CD8-positive, alpha-beta memory T cell (primary cell): ENCODE measurements around the gene AP4S1. TPM values are rescaled to one million over a fixed set of nuclear protein-coding genes. Genes with fewer than 3 reads are reported as not detected.

Experiments used
- CTCF ChIA-PET: fragments of 350-600 bp; sonication (Branson Sonifier 250); formaldehyde crosslinking; loops from one replicate; lab custom pipeline; 2021; ENCODE audit warnings: antibody characterized with exemption; lab: Charles Lee
- POLR2A ChIA-PET: fragments of 350-600 bp; sonication (Branson Sonifier 250); formaldehyde crosslinking; loops from one replicate; lab custom pipeline; 2021; ENCODE audit warnings: antibody characterized with exemption; lab: Charles Lee
- DNase-seq, 5 donors: peaks; one replicate each; pipeline versions ENCODE4 v3.0.0 to v3.0.0-alpha.2; 2020 to 2022; ENCODE audit warnings: mixed read lengths in 1 of 5
- H3K27ac ChIP-seq: one replicate; pipeline ENCODE4 v1.7.0; 2013; ENCODE audit warnings: low read depth, mild to moderate bottlenecking, low read length, moderate library complexity
- H3K27me3 ChIP-seq: 2 replicates; pipeline ENCODE4 v1.7.0; 2013; ENCODE audit warnings: low read length, mild to moderate bottlenecking; ENCODE audit not compliant: insufficient read depth, poor library complexity, severe bottlenecking
- H3K36me3 ChIP-seq: 2 replicates; pipeline ENCODE4 v1.7.0; 2013; ENCODE audit warnings: mild to moderate bottlenecking, low read length, moderate library complexity; ENCODE audit not compliant: insufficient read depth
- H3K4me1 ChIP-seq: 2 replicates; pipeline ENCODE4 v1.7.0; 2013; ENCODE audit warnings: mild to moderate bottlenecking, low read length, moderate library complexity; ENCODE audit not compliant: insufficient read depth
- H3K4me3 ChIP-seq: 2 replicates; pipeline ENCODE4 v1.7.0; 2013; ENCODE audit warnings: mild to moderate bottlenecking, low read length
- H3K9me3 ChIP-seq: 2 replicates; pipeline ENCODE4 v1.7.0; 2013; ENCODE audit warnings: mild to moderate bottlenecking, low read length
- H3K27ac Mint-ChIP-seq, 8 donors: one replicate each; pipeline ENCODE4 v1.8.0; 2020 to 2021; ENCODE audit warnings: mixed read lengths in 8 of 8, mild to moderate bottlenecking in 6 of 8, inconsistent platforms in 3 of 8, moderate library complexity in 3 of 8
- H3K27me3 Mint-ChIP-seq, 2 donors: one replicate each; pipeline ENCODE4 v1.8.0; 2020 to 2021; ENCODE audit warnings: mixed read lengths in 2 of 2, mild to moderate bottlenecking in 1 of 2, moderate library complexity in 1 of 2
- H3K36me3 Mint-ChIP-seq, 3 donors: one replicate each; pipeline ENCODE4 v1.8.0; 2020 to 2021; ENCODE audit warnings: mixed read lengths in 3 of 3, inconsistent platforms in 1 of 3, mild to moderate bottlenecking in 1 of 3
- H3K4me1 Mint-ChIP-seq, 3 donors: one replicate each; pipeline ENCODE4 v1.8.0; 2020 to 2021; ENCODE audit warnings: mixed read lengths in 3 of 3, inconsistent platforms in 1 of 3, mild to moderate bottlenecking in 1 of 3
- H3K4me3 Mint-ChIP-seq, 7 donors: one replicate each; pipeline ENCODE4 v1.8.0; 2020 to 2021; ENCODE audit warnings: mixed read lengths in 7 of 7, mild to moderate bottlenecking in 6 of 7, moderate library complexity in 4 of 7, inconsistent platforms in 2 of 7
- H3K9me3 Mint-ChIP-seq, 5 donors: one replicate each; pipeline ENCODE4 v1.8.0; 2020 to 2022; ENCODE audit warnings: mixed read lengths in 5 of 5, mild to moderate bottlenecking in 3 of 5, moderate library complexity in 2 of 5, inconsistent platforms in 1 of 5
- polyA plus RNA-seq: library from polyadenylated mRNA; unstranded; fragments of 300-500 nt; fragmentation: Illumina TruSeq; gene quantifications from one replicate; pipeline ENCODE4 v1.2.3, GENCODE V29; 2021
- total RNA-seq, 2 experiments: library from RNA; stranded (reverse); gene quantifications; one replicate each; pipeline ENCODE4 v1.2.3, GENCODE V29; 2021

Gene AP4S1
- total and polyA plus RNA-seq, 3 experiments from 2014 or later: 7.1 to 10.8 (median 9.9) TPM

DNA sequence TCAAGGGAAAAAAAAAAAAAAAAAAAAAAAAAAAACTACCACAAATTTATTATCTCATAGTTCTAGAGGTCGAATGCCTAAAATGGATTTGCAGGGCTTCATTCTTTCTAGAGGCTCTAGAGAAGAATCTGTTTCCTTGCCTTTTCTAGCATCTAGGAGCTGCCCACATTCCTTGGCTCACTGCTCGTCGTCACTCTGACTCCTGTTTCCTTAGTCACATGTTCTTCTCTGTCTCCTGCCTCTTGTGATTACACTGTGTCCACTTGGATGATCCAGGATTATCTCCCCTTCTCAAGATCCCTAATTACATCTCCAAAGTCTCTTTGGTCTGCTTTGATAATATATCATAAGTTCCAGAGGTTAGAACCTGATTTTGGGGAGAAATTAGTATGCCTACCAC, 93.4 kb downstream of the AP4S1 start:
- no peaks in the 10 kb centered on the region for H3K9me3 Mint-ChIP-seq
- H3K4me1 Mint-ChIP-seq: peaks cover 11 to 17% (median 15%) of the 10 kb centered on the region in 3 donors
- POLR2A ChIA-PET: interaction anchor here (0.7 kb wide), 1 partner anchor 186 kb away, joined by 7 read pairs; no protein-coding TSS in a partner anchor
- Histone ChIP-seq H3K27me3 (no peaks in the 10 kb centered on the region), H3K4me1 (peaks cover 11% of the 10 kb centered on the region), H3K36me3 (peaks cover 40% of the 10 kb centered on the region), H3K4me3 (no peak overlapping the region), H3K27ac (no peak overlapping the region), H3K9me3 (no peaks in the 10 kb centered on the region)
- peaks cover 25 to 81% (median 29%) of the 10 kb centered on the region in 3 donors for H3K36me3 Mint-ChIP-seq
- H3K27me3 Mint-ChIP-seq: no peaks in the 10 kb centered on the region
- CTCF ChIA-PET: no interaction called here
- DNase-seq: no peak
- no peak overlapping the region for H3K4me3 Mint-ChIP-seq
- H3K27ac Mint-ChIP-seq: peak overlapping the region in 2 of 8 donors; percentile 13 to 37

DNA sequence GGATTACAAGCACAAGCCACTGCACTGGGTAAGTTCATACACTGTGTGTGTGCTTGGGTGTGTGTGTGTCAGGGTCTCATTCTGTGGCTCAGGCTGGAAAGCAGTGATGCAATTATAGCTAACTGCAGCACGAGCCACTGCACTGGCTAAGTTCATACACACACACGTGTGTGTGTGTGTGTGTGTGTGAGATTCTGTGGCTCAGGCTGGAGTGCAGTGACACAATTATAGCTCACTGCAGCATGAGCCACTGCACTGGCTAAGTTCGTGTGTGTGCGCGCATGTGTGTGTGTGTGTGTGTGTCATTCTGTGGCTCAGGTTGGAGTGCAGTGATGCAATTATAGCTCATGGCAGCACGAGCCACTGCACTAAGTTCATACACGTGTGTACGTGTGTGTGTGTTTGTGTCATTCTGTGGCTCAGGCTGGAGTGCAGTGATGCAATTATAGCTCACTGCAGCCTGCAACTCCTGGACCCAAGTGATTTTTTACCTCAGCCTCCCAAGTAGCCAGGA, 96.7 kb downstream of the AP4S1 start:
- Mint-ChIP-seq H3K36me3 (peaks cover 17 to 61% (median 20%) of the 10 kb centered on the region in 3 donors), H3K27ac (peak overlapping the region in 1 of 8 donors; percentile 77), H3K4me1 (peaks cover 22 to 37% (median 31%) of the 10 kb centered on the region in 3 donors), H3K4me3 (peak overlapping the region in 1 of 7 donors; percentile 23), H3K9me3 (no peaks in the 10 kb centered on the region), H3K27me3 (no peaks in the 10 kb centered on the region)
- H3K27ac ChIP-seq: no peak overlapping the region
- CTCF ChIA-PET: interaction anchor here (2.5 kb wide), 1 partner anchor 86 kb away, joined by 9 read pairs; the partner anchor contains the start of gene HECTD1
- DNase-seq: no peak
- peaks cover 25% of the 10 kb centered on the region for H3K36me3 ChIP-seq
- H3K27me3 ChIP-seq: no peaks in the 10 kb centered on the region
- H3K4me3 ChIP-seq: no peak overlapping the region
- POLR2A ChIA-PET: no interaction called here
- no peaks in the 10 kb centered on the region for H3K9me3 ChIP-seq
- H3K4me1 ChIP-seq: peaks cover 17% of the 10 kb centered on the region

DNA sequence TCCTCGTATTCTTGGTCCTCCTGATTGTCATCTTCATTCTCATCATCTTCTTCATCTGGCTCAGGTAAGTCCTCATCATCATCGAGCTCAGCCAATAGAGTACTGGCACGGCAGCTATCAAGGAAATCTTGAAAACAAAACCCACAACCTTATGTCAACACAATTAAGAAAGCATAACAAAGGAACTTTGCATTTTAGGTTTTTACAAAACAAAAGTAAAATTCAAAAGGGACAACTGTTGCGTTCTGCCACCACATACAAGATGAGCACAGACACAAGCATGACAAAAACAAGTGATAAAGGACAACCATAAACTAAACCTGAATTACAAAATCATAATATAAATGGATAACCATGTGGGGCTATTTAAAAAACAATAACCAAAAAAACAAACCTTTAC, 97.5 kb downstream of the AP4S1 start:
- peaks cover 28 to 43% (median 38%) of the 10 kb centered on the region in 3 donors for H3K4me1 Mint-ChIP-seq
- no peak for DNase-seq
- ChIA-PET POLR2A (no interaction called here), CTCF (interaction anchor here (2.5 kb wide), 1 partner anchor 85 kb away, joined by 9 read pairs; the partner anchor contains the start of gene HECTD1)
- Histone ChIP-seq H3K9me3 (no peaks in the 10 kb centered on the region), H3K36me3 (peaks cover 21% of the 10 kb centered on the region), H3K27me3 (no peaks in the 10 kb centered on the region), H3K4me3 (no peak overlapping the region), H3K4me1 (peaks cover 20% of the 10 kb centered on the region), H3K27ac (no peak overlapping the region)
- no peaks in the 10 kb centered on the region for H3K27me3 Mint-ChIP-seq
- no peaks in the 10 kb centered on the region for H3K9me3 Mint-ChIP-seq
- H3K4me3 Mint-ChIP-seq: peak overlapping the region in 1 of 7 donors; percentile 3
- H3K36me3 Mint-ChIP-seq: peaks cover 17 to 58% (median 20%) of the 10 kb centered on the region in 3 donors
- peak overlapping the region in 4 of 8 donors; percentile 1 to 84 (median 73) for H3K27ac Mint-ChIP-seq

DNA sequence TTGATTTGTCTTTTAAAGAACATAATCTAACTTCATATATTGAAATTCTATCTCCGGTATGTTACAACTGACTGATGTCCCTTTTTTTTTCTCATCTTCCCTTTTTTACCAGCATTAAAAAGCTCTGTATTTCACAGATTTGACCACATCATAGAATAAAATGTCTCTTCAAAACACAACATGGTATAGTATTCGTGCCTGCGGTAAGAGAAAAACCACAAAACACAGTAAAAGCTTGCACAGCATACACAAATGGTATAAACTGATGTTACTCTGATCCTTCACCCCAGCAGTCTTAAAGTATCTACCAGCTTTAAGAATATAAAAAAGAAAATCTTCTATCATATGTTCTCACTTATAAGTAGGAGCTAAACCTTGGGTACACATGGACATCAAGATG, 98.7 kb downstream of the AP4S1 start:
- H3K4me1 ChIP-seq: peaks cover 31% of the 10 kb centered on the region
- H3K4me3 Mint-ChIP-seq: peak overlapping the region; percentile 27 to 59 (median 46)
- POLR2A ChIA-PET: interaction anchor here (0.6 to 1.1 kb wide), 3 partner anchors 83 to 219 kb away, joined by 3 to 4 read pairs (median 4); partner anchors contain the start of genes HECTD1 and STRN3

DNA sequence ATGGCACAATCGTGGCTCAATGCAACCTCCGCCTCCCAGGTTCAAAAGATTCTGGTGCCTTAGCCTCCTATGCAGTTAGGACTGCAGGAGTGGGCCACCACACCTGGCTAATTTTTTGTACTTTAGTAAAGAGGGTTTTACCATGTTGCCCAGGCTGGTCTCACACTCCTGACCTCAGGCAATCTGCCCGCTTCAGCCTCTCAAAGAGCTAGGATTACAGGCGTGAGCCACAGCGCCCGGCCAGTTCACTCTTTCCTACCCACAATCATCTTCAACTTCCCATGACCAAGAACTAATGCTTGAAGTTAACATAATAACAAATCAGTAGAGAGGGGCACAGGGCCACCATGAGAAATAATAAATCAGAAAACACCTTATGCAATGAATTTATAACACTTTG, 99.8 kb downstream of the AP4S1 start:
- Mint-ChIP-seq H3K4me3 (peak overlapping the region in 2 of 7 donors; percentile 43 to 56), H3K27me3 (no peaks in the 10 kb centered on the region), H3K4me1 (peaks cover 41 to 58% (median 53%) of the 10 kb centered on the region in 3 donors), H3K36me3 (peaks cover 16 to 61% (median 27%) of the 10 kb centered on the region in 3 donors), H3K27ac (peak overlapping the region in 7 of 8 donors; percentile 11 to 72 (median 43)), H3K9me3 (no peaks in the 10 kb centered on the region)
- Histone ChIP-seq H3K27me3 (no peaks in the 10 kb centered on the region), H3K36me3 (peaks cover 23% of the 10 kb centered on the region), H3K9me3 (no peaks in the 10 kb centered on the region), H3K4me3 (no peak overlapping the region), H3K27ac (no peak overlapping the region), H3K4me1 (peaks cover 31% of the 10 kb centered on the region)
- DNase-seq: no peak
- ChIA-PET CTCF (interaction anchor here (1.5 kb wide), 1 partner anchor 256 kb away, joined by 4 read pairs; no protein-coding TSS in a partner anchor), POLR2A (no interaction called here)

More for the DNA sequence above, 98.7 kb downstream of the AP4S1 start:
- H3K4me3 ChIP-seq: no peak overlapping the region
- H3K27me3 ChIP-seq: no peaks in the 10 kb centered on the region
- Mint-ChIP-seq H3K36me3 (peaks cover 17 to 60% (median 29%) of the 10 kb centered on the region in 3 donors), H3K27ac (peak overlapping the region; percentile 2 to 91 (median 64)), H3K4me1 (peaks cover 39 to 56% (median 50%) of the 10 kb centered on the region in 3 donors), H3K9me3 (no peaks in the 10 kb centered on the region), H3K27me3 (no peaks in the 10 kb centered on the region)
- peak in 3 of 5 donors; percentile 60 to 85 (median 79) for DNase-seq
- CTCF ChIA-PET: interaction anchor here (0.8 to 1.2 kb wide), 2 partner anchors 13 to 84 kb away, joined by 3 to 5 read pairs; partner anchors contain the start of gene HECTD1
- H3K9me3 ChIP-seq: no peaks in the 10 kb centered on the region
- H3K27ac ChIP-seq: no peak overlapping the region
- H3K36me3 ChIP-seq: peaks cover 22% of the 10 kb centered on the region

DNA sequence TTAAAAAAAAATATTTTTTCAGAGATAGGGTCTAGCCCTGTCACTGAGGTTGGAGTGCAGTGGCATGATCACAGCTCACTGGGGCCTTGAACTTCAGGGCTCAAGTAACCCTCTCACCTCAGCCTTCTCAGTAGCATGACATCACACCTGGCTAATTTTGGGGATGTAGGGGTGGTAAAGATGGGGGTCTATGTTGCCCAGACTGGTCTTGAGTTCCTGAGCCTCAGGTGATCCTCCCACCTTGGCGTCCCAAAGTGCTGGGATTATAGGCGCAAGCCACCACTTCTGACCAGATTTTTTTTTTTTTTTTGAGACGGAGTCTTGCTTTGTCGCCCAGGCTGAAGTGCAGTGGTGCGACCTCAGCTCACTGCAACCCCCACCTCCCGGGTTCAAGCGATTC, 101.2 kb downstream of the AP4S1 start:
- H3K36me3 Mint-ChIP-seq: peaks cover 18 to 64% (median 32%) of the 10 kb centered on the region in 3 donors
- CTCF ChIA-PET: interaction anchor here (0.8 to 2.4 kb wide), 4 partner anchors 13 to 254 kb away, joined by 3 to 6 read pairs (median 4); partner anchors contain the start of gene HECTD1

DNA sequence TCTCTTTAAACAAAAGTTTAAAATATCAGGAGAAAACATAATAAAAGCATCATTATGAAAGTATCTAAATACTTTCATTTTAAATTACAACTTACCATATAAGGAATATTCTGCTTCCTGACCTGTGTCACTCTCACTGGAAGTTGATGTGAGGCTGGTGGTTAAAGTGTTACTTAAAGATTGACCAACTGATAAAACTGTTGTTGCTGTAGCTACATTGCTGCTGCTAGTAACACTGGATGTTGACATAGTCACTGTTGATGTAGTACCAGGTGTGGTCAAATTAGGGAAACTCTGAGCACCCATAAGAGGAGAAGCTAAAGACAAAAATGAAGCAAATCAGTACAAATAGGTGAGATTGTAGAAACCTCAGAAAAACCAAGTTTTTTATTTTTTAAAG, 102.2 kb downstream of the AP4S1 start:
- ChIA-PET POLR2A (interaction anchor here (0.6 to 3.4 kb wide), 3 partner anchors 11 to 102 kb away, joined by 3 to 21 read pairs (median 5); partner anchors contain the start of genes HECTD1 and STRN3), CTCF (interaction anchor here (0.8 to 2.4 kb wide), 8 partner anchors 12 to 198 kb away, joined by 3 to 11 read pairs (median 4); partner anchors contain the start of gene HECTD1)
- peak in 4 of 5 donors; percentile 19 to 89 (median 50) for DNase-seq
- Histone ChIP-seq H3K36me3 (peaks cover 15% of the 10 kb centered on the region), H3K4me3 (no peak overlapping the region), H3K27ac (peak overlapping the region; percentile 53), H3K4me1 (peaks cover 31% of the 10 kb centered on the region), H3K9me3 (no peaks in the 10 kb centered on the region), H3K27me3 (no peaks in the 10 kb centered on the region)
- Mint-ChIP-seq H3K36me3 (peaks cover 17 to 62% (median 24%) of the 10 kb centered on the region in 3 donors), H3K9me3 (no peaks in the 10 kb centered on the region), H3K4me3 (peak overlapping the region; percentile 9 to 78 (median 46)), H3K27ac (peak overlapping the region; percentile 58 to 96 (median 88)), H3K27me3 (no peaks in the 10 kb centered on the region), H3K4me1 (peaks cover 42 to 66% (median 50%) of the 10 kb centered on the region in 3 donors)

More for the DNA sequence above, 101.2 kb downstream of the AP4S1 start:
- no peaks in the 10 kb centered on the region for H3K9me3 ChIP-seq
- H3K27me3 ChIP-seq: no peaks in the 10 kb centered on the region
- Mint-ChIP-seq H3K9me3 (no peaks in the 10 kb centered on the region), H3K27me3 (no peaks in the 10 kb centered on the region), H3K4me3 (peak overlapping the region in 2 of 7 donors; percentile 27 to 48), H3K4me1 (peaks cover 42 to 70% (median 53%) of the 10 kb centered on the region in 3 donors), H3K27ac (peak overlapping the region in 4 of 8 donors; percentile 29 to 58 (median 43))
- POLR2A ChIA-PET: interaction anchor here (3.4 kb wide), 1 partner anchor 81 kb away, joined by 21 read pairs; the partner anchor contains the start of gene HECTD1
- DNase-seq: no peak
- no peak overlapping the region for H3K27ac ChIP-seq
- peaks cover 31% of the 10 kb centered on the region for H3K4me1 ChIP-seq
- H3K4me3 ChIP-seq: no peak overlapping the region
- H3K36me3 ChIP-seq: peaks cover 25% of the 10 kb centered on the region
